ENCODE results near the gene MREG.

DNA sequence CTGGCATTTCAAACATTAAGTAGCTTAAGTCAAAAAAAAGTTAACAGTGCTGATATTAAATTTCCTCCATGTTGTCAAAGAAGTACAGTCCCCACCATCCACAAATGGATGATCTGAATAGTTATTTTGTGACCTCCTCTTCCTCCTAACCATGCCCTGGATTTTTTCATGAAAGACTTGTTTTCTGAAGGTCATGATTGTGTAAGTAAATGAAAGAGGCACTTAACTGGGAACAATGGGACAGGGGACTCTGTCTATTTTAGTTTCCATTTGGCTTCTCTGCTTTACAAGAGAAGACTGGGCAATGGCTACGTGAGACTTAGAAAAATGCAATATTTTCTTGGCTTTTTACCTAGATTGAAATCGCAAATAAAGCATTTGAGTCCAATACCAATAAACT, 36.1 kb upstream of the MREG start:
- TF ChIP-seq, protein P1, sequence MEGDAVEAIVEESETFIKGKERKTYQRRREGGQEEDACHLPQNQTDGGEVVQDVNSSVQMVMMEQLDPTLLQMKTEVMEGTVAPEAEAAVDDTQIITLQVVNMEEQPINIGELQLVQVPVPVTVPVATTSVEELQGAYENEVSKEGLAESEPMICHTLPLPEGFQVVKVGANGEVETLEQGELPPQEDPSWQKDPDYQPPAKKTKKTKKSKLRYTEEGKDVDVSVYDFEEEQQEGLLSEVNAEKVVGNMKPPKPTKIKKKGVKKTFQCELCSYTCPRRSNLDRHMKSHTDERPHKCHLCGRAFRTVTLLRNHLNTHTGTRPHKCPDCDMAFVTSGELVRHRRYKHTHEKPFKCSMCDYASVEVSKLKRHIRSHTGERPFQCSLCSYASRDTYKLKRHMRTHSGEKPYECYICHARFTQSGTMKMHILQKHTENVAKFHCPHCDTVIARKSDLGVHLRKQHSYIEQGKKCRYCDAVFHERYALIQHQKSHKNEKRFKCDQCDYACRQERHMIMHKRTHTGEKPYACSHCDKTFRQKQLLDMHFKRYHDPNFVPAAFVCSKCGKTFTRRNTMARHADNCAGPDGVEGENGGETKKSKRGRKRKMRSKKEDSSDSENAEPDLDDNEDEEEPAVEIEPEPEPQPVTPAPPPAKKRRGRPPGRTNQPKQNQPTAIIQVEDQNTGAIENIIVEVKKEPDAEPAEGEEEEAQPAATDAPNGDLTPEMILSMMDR (conservative IDR thresholded peaks at IDR 0.05; ENCODE audit: low read length) = no peak
- no peak for TF ChIP-seq EZH2phosphoT487 (IDR thresholded peaks at IDR 0.05; ENCODE audit: borderline replicate concordance)
